ENCODE data around the gene CEPT1. TPM values are rescaled to one million over a fixed set of nuclear protein-coding genes. Genes with fewer than 3 reads are reported as not detected.
A peak's percentile ranks its signal among the peaks of the same experiment; 100 is the strongest.

The CEPT1 gene
- polyA plus RNA-seq, 3 donors: 20.8 to 44.3 (median 26.9) TPM

GRCh38 chr1:111179968-111180533 is 40.0 kb downstream of the CEPT1 start:
- Histone ChIP-seq H3K4me3 (replicated peaks in 1 of 3; ENCODE audit: low read depth in 2 of 3, low read length in 3 of 3) (no peak overlapping the region), H3K27ac (ENCODE audit: low read depth in 1 of 2, low read length in 2 of 2) (no peak overlapping the region)

GRCh38 chr1:111182052-111182451 is 42.0 kb downstream of the CEPT1 start:
- H3K36me3 Mint-ChIP-seq: peaks cover 70 to 80% of the 10 kb centered on the region in 2 donors
- no peaks in the 10 kb centered on the region for H3K27me3 ChIP-seq (ENCODE audit: control insufficient read depth in 2 of 2, insufficient read depth in 2 of 2, low read length in 2 of 2)
- intact Hi-C loops (cut with micrococcal nuclease): no loop called here
- H3K4me1 Mint-ChIP-seq: peaks cover 28% of the 10 kb centered on the region
- H3K27me3 Mint-ChIP-seq (ENCODE audit: low read depth in 3 of 3): no peaks in the 10 kb centered on the region
- no peaks in the 10 kb centered on the region for H3K79me2 ChIP-seq (ENCODE audit: insufficient read depth, low read length)
- H3K4me3 Mint-ChIP-seq: no peak overlapping the region
- H3K27ac ChIP-seq (ENCODE audit: low read depth in 1 of 2, low read length in 2 of 2): no peak overlapping the region
- no peaks in the 10 kb centered on the region for H3K9me3 Mint-ChIP-seq
- DNase-seq: no peak
- no peak overlapping the region for H2AFZ ChIP-seq (ENCODE audit: insufficient read depth, low read depth, low read length, poor library complexity, severe bottlenecking)
- no peak overlapping the region for H3K27ac Mint-ChIP-seq
- H3K4me1 ChIP-seq (ENCODE audit: control insufficient read depth in 1 of 2, insufficient read depth in 2 of 2, low read length in 2 of 2): peaks cover 31 to 34% of the 10 kb centered on the region in 2 donors
- no peak for TF ChIP-seq CTCF (IDR thresholded peaks at IDR 0.05)
- H3K9ac ChIP-seq (ENCODE audit: insufficient read depth, low read length, poor library complexity, severe bottlenecking): no peak overlapping the region
- H3K4me2 ChIP-seq (replicated peaks; ENCODE audit: extremely low read depth, low read length, poor library complexity, severe bottlenecking): no peak overlapping the region
- H3K36me3 ChIP-seq (replicated peaks in 1 of 2; ENCODE audit: control insufficient read depth in 1 of 2, insufficient read depth in 2 of 2, low read length in 2 of 2): peaks cover 61 to 85% of the 10 kb centered on the region in 2 donors
- H4K20me1 ChIP-seq (ENCODE audit: insufficient read depth, low read length): peaks cover 2% of the 10 kb centered on the region
- no peak overlapping the region for H3K4me3 ChIP-seq (replicated peaks in 1 of 3; ENCODE audit: low read depth in 2 of 3, low read length in 3 of 3)
- no peaks in the 10 kb centered on the region for H3K9me3 ChIP-seq (replicated peaks in 1 of 2; ENCODE audit: control insufficient read depth in 1 of 2, insufficient read depth in 1 of 2, low read length in 2 of 2)
- WGBS (ENCODE audit: insufficient coverage): no CpG with 5 or more reads among the region's 2 CpGs

More at GRCh38 chr1:111179968-111180533, 40.0 kb downstream of the CEPT1 start:
- intact Hi-C loops (cut with micrococcal nuclease): no loop called here
- Histone ChIP-seq H3K4me1 (ENCODE audit: control insufficient read depth in 1 of 2, insufficient read depth in 2 of 2, low read length in 2 of 2) (peaks cover 14 to 19% of the 10 kb centered on the region in 2 donors), H3K79me2 (ENCODE audit: insufficient read depth, low read length) (no peaks in the 10 kb centered on the region), H3K36me3 (replicated peaks in 1 of 2; ENCODE audit: control insufficient read depth in 1 of 2, insufficient read depth in 2 of 2, low read length in 2 of 2) (peaks cover 65 to 87% of the 10 kb centered on the region in 2 donors), H3K9ac (ENCODE audit: insufficient read depth, low read length, poor library complexity, severe bottlenecking) (no peak overlapping the region), H2AFZ (ENCODE audit: insufficient read depth, low read depth, low read length, poor library complexity, severe bottlenecking) (no peak overlapping the region), H3K27me3 (ENCODE audit: control insufficient read depth in 2 of 2, insufficient read depth in 2 of 2, low read length in 2 of 2) (no peaks in the 10 kb centered on the region), H3K4me2 (replicated peaks; ENCODE audit: extremely low read depth, low read length, poor library complexity, severe bottlenecking) (no peak overlapping the region), H3K9me3 (replicated peaks in 1 of 2; ENCODE audit: control insufficient read depth in 1 of 2, insufficient read depth in 1 of 2, low read length in 2 of 2) (no peaks in the 10 kb centered on the region), H4K20me1 (ENCODE audit: insufficient read depth, low read length) (peaks cover 11% of the 10 kb centered on the region)
- no peak overlapping the region for H3K4me3 Mint-ChIP-seq
- no peaks in the 10 kb centered on the region for H3K27me3 Mint-ChIP-seq (ENCODE audit: low read depth in 3 of 3)
- peaks cover 17% of the 10 kb centered on the region for H3K4me1 Mint-ChIP-seq
- no peak for TF ChIP-seq CTCF (IDR thresholded peaks at IDR 0.05)
- peak overlapping the region in 2 of 7 donors; percentile 37 to 69 for H3K27ac Mint-ChIP-seq
- peaks cover 70 to 78% of the 10 kb centered on the region in 2 donors for H3K36me3 Mint-ChIP-seq
- H3K9me3 Mint-ChIP-seq: no peaks in the 10 kb centered on the region
- DNase-seq: no peak

Data from CD14-positive monocyte (primary cell).